Epithelial cell of proximal tubule (primary cell): ENCODE results near the gene SFMBT1. TPM values are rescaled to one million over a fixed set of nuclear protein-coding genes. Genes with fewer than 3 reads are reported as not detected.

Source experiments
- DNase-seq: peaks from one replicate; pipeline ENCODE4 v3.0.0-alpha.2; 2011; ENCODE audit warnings: low read depth
- H3K4me3 ChIP-seq: 2 replicates; pipeline ENCODE4 v1.5.1; 2011; ENCODE audit warnings: low read depth, mild to moderate bottlenecking, low read length
- CTCF ChIP-seq: conservative IDR thresholded peaks from 2 replicates; pipeline ENCODE4 v1.5.1; 2012; ENCODE audit warnings: low read depth, mild to moderate bottlenecking, low read length
- total RNA-seq: library from RNA; depleted of rRNA; stranded (reverse); fragments of >200 nt; gene quantifications from 2 replicates; pipeline ENCODE4 v1.2.3, GENCODE V29; 2015

The SFMBT1 gene
- total RNA-seq, 1 donor from 2014 or later = 1.8 TPM

GRCh38 chr3:53079791-53080555 lies 34.1 kb upstream of the SFMBT1 start:
- DNase-seq = no peak
- H3K4me3 ChIP-seq = no peak overlapping the region
- TF ChIP-seq CTCF = no peak

GRCh38 chr3:53079147-53079546 lies 33.3 kb upstream of the SFMBT1 start:
- H3K4me3 ChIP-seq = no peak overlapping the region
- TF ChIP-seq CTCF = no peak
- DNase-seq = no peak

- no peak for TF ChIP-seq CTCF
- no peak for DNase-seq
- H3K4me3 ChIP-seq = no peak overlapping the region
Observed at GRCh38 chr3:53078656-53079055, 32.8 kb upstream of the SFMBT1 start.

GRCh38 chr3:53077476-53078220 lies 31.8 kb upstream of the SFMBT1 start:
- no peak overlapping the region for H3K4me3 ChIP-seq
- DNase-seq = no peak
- TF ChIP-seq CTCF = no peak

- TF ChIP-seq CTCF = no peak
- DNase-seq = no peak
- no peak overlapping the region for H3K4me3 ChIP-seq
Observed at GRCh38 chr3:53075743-53076140, 29.9 kb upstream of the SFMBT1 start.

GRCh38 chr3:53074761-53075742 lies 29.2 kb upstream of the SFMBT1 start:
- TF ChIP-seq CTCF = no peak
- DNase-seq = no peak
- no peak overlapping the region for H3K4me3 ChIP-seq
